SK-N-MC (cell line): Measurements from ENCODE around the gene GNAI2.

Experiments used
- DNase-seq: peaks from one replicate; pipeline ENCODE4 v3.0.0-alpha.2; 2011; ENCODE audit warnings: low read depth, low spot score
- H3K27ac ChIP-seq: fragments of 200-600 bp; sonication (generic); 2 replicates; pipeline ENCODE4 v1.5.1; 2016; ENCODE audit warnings: mixed run types
- H3K36me3 ChIP-seq: fragments of 200-600 bp; sonication (generic); 2 replicates; pipeline ENCODE4 v1.6.1; 2017; ENCODE audit warnings: antibody characterized with exemption, low read length, mixed read lengths; ENCODE audit not compliant: insufficient read depth
- H3K4me3 ChIP-seq: fragments of 200-600 bp; sonication (generic); 2 replicates; pipeline ENCODE4 v1.5.1; 2016
- H3K9ac ChIP-seq: fragments of 200-600 bp; sonication (generic); 2 replicates; pipeline ENCODE4 v1.8.0; 2017; ENCODE audit warnings: mixed run types, mixed read lengths; ENCODE audit not compliant: insufficient read length
- H3K9me3 ChIP-seq: fragments of 200-600 bp; sonication (generic); 2 replicates; pipeline ENCODE4 v1.6.1; 2017; ENCODE audit warnings: low read depth, mild to moderate bottlenecking, antibody characterized with exemption, low read length, moderate library complexity, mixed read lengths
- EZH2 ChIP-seq: fragments of 200-600 bp; sonication (generic); IDR thresholded peaks from one replicate; pipeline ENCODE4 v1.6.1; 2017; ENCODE audit warnings: antibody characterized with exemption
- FOXP2 ChIP-seq: optimal IDR thresholded peaks from 2 replicates; pipeline ENCODE3; 2011; ENCODE audit warnings: mild to moderate bottlenecking, moderate library complexity; ENCODE audit not compliant: insufficient read depth; ENCODE audit errors: extremely low read length, control extremely low read depth
- POLR2AphosphoS5 ChIP-seq: IDR thresholded peaks from 2 replicates; pipeline ENCODE4 v1.6.1; 2012; ENCODE audit warnings: mild to moderate bottlenecking, low read depth, low read length, borderline replicate concordance

The GNAI2 gene

GRCh38 chr3:50264383-50264963, 28.5 kb downstream of the GNAI2 start:
- H3K9me3 ChIP-seq, result no peaks in the 10 kb centered on the region
- H3K36me3 ChIP-seq, result no peaks in the 10 kb centered on the region
- H3K4me3 ChIP-seq, result no peak overlapping the region
- TF ChIP-seq FOXP2, result no peak
- no peak for TF ChIP-seq POLR2AphosphoS5
- TF ChIP-seq EZH2, result no peak
- H3K9ac ChIP-seq, result no peak overlapping the region
- DNase-seq, result no peak
- peak overlapping the region; percentile 60 for H3K27ac ChIP-seq

GRCh38 chr3:50264964-50265485, 29.0 kb downstream of the GNAI2 start:
- TF ChIP-seq POLR2AphosphoS5 (no peak), EZH2 (no peak), FOXP2 (no peak)
- H3K36me3 ChIP-seq, result no peaks in the 10 kb centered on the region
- H3K9me3 ChIP-seq, result no peaks in the 10 kb centered on the region
- no peak overlapping the region for H3K9ac ChIP-seq
- no peak for DNase-seq
- H3K27ac ChIP-seq, result peak overlapping the region; percentile 46; the same call in 1 of the 2 replicates
- no peak overlapping the region for H3K4me3 ChIP-seq

- no peak for TF ChIP-seq POLR2AphosphoS5
- TF ChIP-seq FOXP2, result no peak
- no peak for TF ChIP-seq EZH2
- Histone ChIP-seq H3K36me3 (no peaks in the 10 kb centered on the region), H3K27ac (no peak overlapping the region), H3K9ac (no peak overlapping the region), H3K9me3 (no peaks in the 10 kb centered on the region), H3K4me3 (no peak overlapping the region)
- no peak for DNase-seq
Observed at GRCh38 chr3:50265571-50265970, 29.6 kb downstream of the GNAI2 start.

GRCh38 chr3:50266017-50266416, 30.0 kb downstream of the GNAI2 start:
- H3K36me3 ChIP-seq, result no peaks in the 10 kb centered on the region
- H3K27ac ChIP-seq, result no peak overlapping the region
- H3K4me3 ChIP-seq, result no peak overlapping the region
- no peak overlapping the region for H3K9ac ChIP-seq
- no peak for TF ChIP-seq POLR2AphosphoS5
- TF ChIP-seq EZH2, result no peak
- no peak for TF ChIP-seq FOXP2
- DNase-seq, result no peak
- no peaks in the 10 kb centered on the region for H3K9me3 ChIP-seq

- Histone ChIP-seq H3K36me3 (no peaks in the 10 kb centered on the region), H3K4me3 (no peak overlapping the region), H3K9me3 (no peaks in the 10 kb centered on the region), H3K9ac (no peak overlapping the region), H3K27ac (no peak overlapping the region)
- DNase-seq, result no peak
- TF ChIP-seq POLR2AphosphoS5 (no peak), FOXP2 (no peak), EZH2 (no peak)
Observed at GRCh38 chr3:50266836-50267235, 30.8 kb downstream of the GNAI2 start.

GRCh38 chr3:50267280-50267913, 31.4 kb downstream of the GNAI2 start:
- no peak for TF ChIP-seq EZH2
- TF ChIP-seq FOXP2, result no peak
- TF ChIP-seq POLR2AphosphoS5, result no peak
- H3K4me3 ChIP-seq, result no peak overlapping the region
- DNase-seq, result no peak
- no peak overlapping the region for H3K9ac ChIP-seq
- no peak overlapping the region for H3K27ac ChIP-seq
- H3K36me3 ChIP-seq, result no peaks in the 10 kb centered on the region
- H3K9me3 ChIP-seq, result no peaks in the 10 kb centered on the region

GRCh38 chr3:50268276-50268675, 32.3 kb downstream of the GNAI2 start:
- H3K9ac ChIP-seq, result no peak overlapping the region
- TF ChIP-seq EZH2 (no peak), POLR2AphosphoS5 (no peak), FOXP2 (no peak)
- no peak overlapping the region for H3K4me3 ChIP-seq

GRCh38 chr3:50268703-50269451, 32.9 kb downstream of the GNAI2 start, which contains the start of gene SEMA3B:
TSS of gene SEMA3B (plus strand) at chr3:50269147. CDS start at chr3:50269241, 94 bp downstream.
- H3K4me3 ChIP-seq, result no peak within 1 kb of the TSS
- TF ChIP-seq FOXP2 (no peak), EZH2 (no peak), POLR2AphosphoS5 (no peak)
- no peak within 1 kb of the TSS for H3K27ac ChIP-seq
- H3K9me3 ChIP-seq, result no peaks in the 10 kb centered on the region
- no peak within 1 kb of the TSS for H3K9ac ChIP-seq
- DNase-seq, result no peak
- H3K36me3 ChIP-seq, result no peaks in the 10 kb centered on the region

More at GRCh38 chr3:50268276-50268675, 32.3 kb downstream of the GNAI2 start:
- Histone ChIP-seq H3K36me3 (no peaks in the 10 kb centered on the region), H3K27ac (no peak overlapping the region), H3K9me3 (no peaks in the 10 kb centered on the region)
- DNase-seq, result no peak
